Prostate gland (tissue), 2 donors: Measurements from ENCODE around the gene ADAMTS2. TPM values are rescaled to one million over a fixed set of nuclear protein-coding genes. Genes with fewer than 3 reads are reported as not detected.

Source experiments
- DNase-seq: peaks from one replicate; pipeline ENCODE4 v3.0.0-alpha.2; 2019; ENCODE audit warnings: low spot score
- H3K27ac ChIP-seq, 2 donors: fragments of 200-600 bp; sonication (generic); 2 replicates each; pipeline ENCODE4 v1.5.1; 2017 to 2019
- H3K27me3 ChIP-seq: fragments of 200-600 bp; sonication (generic); replicated peaks from 2 replicates; pipeline ENCODE4 v1.5.1; 2019; ENCODE audit not compliant: insufficient read depth
- H3K36me3 ChIP-seq, 2 donors: fragments of 200-600 bp; sonication (generic); 1 replicate in 1 of 2; 2 replicates in 1 of 2; pipeline versions ENCODE4 v1.5.1 to v1.8.1; 2017 to 2019
- H3K4me1 ChIP-seq: fragments of 200-600 bp; sonication (generic); replicated peaks from 2 replicates; pipeline ENCODE4 v1.5.1; 2019
- H3K4me3 ChIP-seq, 2 donors: fragments of 200-600 bp; sonication (generic); 2 replicates each; pipeline ENCODE4 v1.5.1; 2017 to 2019
- H3K9me3 ChIP-seq: fragments of 200-600 bp; sonication (generic); 2 replicates; pipeline ENCODE4 v1.5.1; 2017
- CTCF ChIP-seq, 4 experiments: fragments of 200-600 bp in 2 of 4; fragments of 450-650 bp in 2 of 4; sonication (generic) in 2 of 4; IDR thresholded peaks; 1 replicate in 3 of 4; 2 replicates in 1 of 4; pipeline ENCODE4 v1.5.1; 2016 to 2019; ENCODE audit warnings: antibody characterized with exemption in 4 of 4, mild to moderate bottlenecking in 2 of 4, moderate library complexity in 2 of 4
- POLR2A ChIP-seq: fragments of 450-650 bp; IDR thresholded peaks from one replicate; pipeline ENCODE4 v1.6.1; 2016; ENCODE audit warnings: antibody characterized with exemption, mild to moderate bottlenecking
- POLR2AphosphoS5 ChIP-seq: sonication (generic); formaldehyde crosslinking; IDR thresholded peaks from one replicate; pipeline ENCODE4 v1.6.1; 2017; ENCODE audit warnings: antibody characterized with exemption
- WGBS: methylation state at CpG from one replicate; pipeline ENCODE4 v1.1.5; 2018; 5-methylcytosine and 5-hydroxymethylcytosine counted together
- intact Hi-C: fragments of 100-400 bp; cut with DNase I; formaldehyde crosslinking; loops from one replicate; pipeline ENCODE4 v1.14.2; 2022
- total RNA-seq, 2 donors: library from RNA; depleted of rRNA; stranded (reverse); fragments of >200 nt; gene quantifications; one replicate each; pipeline ENCODE4 v1.1.0, GENCODE V29; 2016

ADAMTS2 gene
- total RNA-seq, 2 donors from 2014 or later, result 2.0 to 20.3 TPM

- TF ChIP-seq CTCF (IDR thresholded peaks at IDR 0.05) (no peak), POLR2A (no peak), POLR2AphosphoS5 (no peak)
- DNase-seq, result no peak
- 66% methylated on average over 15 of the region's 15 CpGs for WGBS
- H3K36me3 ChIP-seq, result no peaks in the 10 kb centered on the region
- no peaks in the 10 kb centered on the region for H3K4me1 ChIP-seq
- intact Hi-C loops, result no loop called here
- H3K27me3 ChIP-seq, result peaks cover 4% of the 10 kb centered on the region
- peak overlapping the region; percentile 38 to 42 for H3K27ac ChIP-seq
- no peaks in the 10 kb centered on the region for H3K9me3 ChIP-seq
- no peak overlapping the region for H3K4me3 ChIP-seq
Observed at GRCh38 chr5:179270581-179271427, 74.5 kb downstream of the ADAMTS2 start.

- Histone ChIP-seq H3K4me1 (no peaks in the 10 kb centered on the region), H3K27me3 (peaks cover 4% of the 10 kb centered on the region), H3K9me3 (no peaks in the 10 kb centered on the region), H3K4me3 (no peak overlapping the region), H3K36me3 (no peaks in the 10 kb centered on the region), H3K27ac (peak overlapping the region; percentile 38 to 42)
- no peak for DNase-seq
- no peak for TF ChIP-seq POLR2AphosphoS5
- WGBS, result 57% methylated on average over 13 of the region's 13 CpGs
- intact Hi-C loops, result no loop called here
Observed at GRCh38 chr5:179269781-179270543, 75.3 kb downstream of the ADAMTS2 start.

- H3K27ac ChIP-seq, result no peak overlapping the region
- H3K27me3 ChIP-seq, result peaks cover 4% of the 10 kb centered on the region
- no peaks in the 10 kb centered on the region for H3K36me3 ChIP-seq
- intact Hi-C loops, result no loop called here
- H3K9me3 ChIP-seq, result no peaks in the 10 kb centered on the region
- 76% methylated on average over 12 of the region's 12 CpGs for WGBS
- TF ChIP-seq POLR2AphosphoS5, result no peak
- TF ChIP-seq POLR2A, result no peak
- TF ChIP-seq CTCF (IDR thresholded peaks at IDR 0.05), result no peak
- no peak for DNase-seq
- H3K4me1 ChIP-seq, result no peaks in the 10 kb centered on the region
- no peak overlapping the region for H3K4me3 ChIP-seq
Observed at GRCh38 chr5:179268966-179269693, 76.1 kb downstream of the ADAMTS2 start.

GRCh38 chr5:179268399-179268952, 76.8 kb downstream of the ADAMTS2 start:
- WGBS, result 89% methylated on average over 16 of the region's 16 CpGs
- DNase-seq, result no peak
- no peak overlapping the region for H3K27ac ChIP-seq
- H3K27me3 ChIP-seq, result peaks cover 4% of the 10 kb centered on the region
- TF ChIP-seq CTCF (IDR thresholded peaks at IDR 0.05) (no peak), POLR2AphosphoS5 (no peak), POLR2A (no peak)
- H3K36me3 ChIP-seq, result no peaks in the 10 kb centered on the region
- H3K4me1 ChIP-seq, result no peaks in the 10 kb centered on the region
- H3K9me3 ChIP-seq, result no peaks in the 10 kb centered on the region
- intact Hi-C loops, result no loop called here
- H3K4me3 ChIP-seq, result no peak overlapping the region

DNA sequence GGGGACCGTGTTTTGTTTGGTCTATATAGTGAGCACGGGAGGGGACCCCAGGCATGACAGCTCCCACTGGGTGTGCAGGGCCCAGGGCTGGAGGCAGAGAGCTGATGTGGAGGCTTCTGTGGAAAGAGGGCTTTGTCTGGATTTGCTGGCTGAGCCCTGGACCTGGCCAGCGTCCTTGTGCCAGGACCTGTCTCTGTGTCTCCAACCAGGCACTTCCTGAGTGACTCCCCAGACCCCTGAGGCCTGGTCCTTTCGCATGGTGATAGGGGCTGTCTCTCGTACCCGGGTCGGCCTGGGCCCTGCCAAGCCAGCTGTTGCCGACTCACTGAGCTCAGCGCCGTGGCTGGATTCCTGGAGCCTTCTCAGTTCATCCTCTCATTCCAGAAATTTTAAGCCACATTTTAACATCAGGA, 77.6 kb downstream of the ADAMTS2 start:
- no peaks in the 10 kb centered on the region for H3K36me3 ChIP-seq

More for the DNA sequence above, 77.6 kb downstream of the ADAMTS2 start:
- no peak for DNase-seq
- intact Hi-C loops, result loop anchor here (2.0 kb wide), 1 partner anchor 47 kb away; no protein-coding TSS in a partner anchor
- TF ChIP-seq POLR2A (no peak), CTCF (IDR thresholded peaks at IDR 0.05) (no peak), POLR2AphosphoS5 (no peak)
- no peaks in the 10 kb centered on the region for H3K9me3 ChIP-seq
- H3K4me3 ChIP-seq, result no peak overlapping the region
- peaks cover 4% of the 10 kb centered on the region for H3K27me3 ChIP-seq
- WGBS, result 69% methylated on average over 10 of the region's 10 CpGs
- H3K4me1 ChIP-seq, result no peaks in the 10 kb centered on the region
- H3K27ac ChIP-seq, result no peak overlapping the region
